ENCODE data around the gene POTEJ. TPM values are rescaled to one million over a fixed set of nuclear protein-coding genes. Genes with fewer than 3 reads are reported as not detected.
"Not testable (repeated sequence)": the region's sequence is repeated elsewhere in the genome, so short reads cannot be mapped to it uniquely, and the experiment has no call there.

Gene POTEJ
- total and polyA plus RNA-seq, 9 donors, result 0.11 to 0.12 TPM; not detected in 7

- H3K4me3 ChIP-seq, result not testable (repeated sequence)
Observed at GRCh38 chr2:130693474-130693873, 82.2 kb downstream of the POTEJ start.

GRCh38 chr2:130703250-130703649, 92.0 kb downstream of the POTEJ start:
- H3K36me3 ChIP-seq; DNase-seq; H3K9me3 ChIP-seq; intact Hi-C loops (cut with DNase I); H3K4me3 ChIP-seq; H3K4me1 ChIP-seq (ENCODE audit: insufficient read depth); H3K27ac ChIP-seq; H3K27me3 ChIP-seq: not testable (repeated sequence)
- 82 to 95% (median 84%) methylated on average over 3 of the region's 3 CpGs for WGBS, 3 donors

More at GRCh38 chr2:130693474-130693873, 82.2 kb downstream of the POTEJ start:
- H3K4me1 ChIP-seq (ENCODE audit: insufficient read depth); H3K9me3 ChIP-seq; H3K27ac ChIP-seq; H3K36me3 ChIP-seq; H3K27me3 ChIP-seq; intact Hi-C loops (cut with DNase I): not testable (repeated sequence)
- 1 to 2% (median 1%) methylated on average over 20 to 37 of the region's 37 CpGs for WGBS, 3 donors
- DNase-seq, result peak in 1 of 5 donors; percentile 29

Small RNA genes within 50 kb of the gene (small RNA-seq; reads per million reads assigned to genes)
- not detected for gene RF00017
- not detected for gene RNU6-848P

Other genes starting within 250 kb of the POTEJ start
- gene POTEI, start 102.1 kb upstream of the POTEJ start, total RNA-seq, result under 1 TPM in 4 of 7 donors, not detected in 3; 0.05 to 0.80 (median 0.45) TPM
- gene POTEI, start 102.1 kb upstream of the POTEJ start, polyA plus RNA-seq, result not detected
- under 1 TPM in 1 of 7 donors, not detected in 6; 0.38 TPM for gene CFC1B, start 90.2 kb upstream of the POTEJ start, total RNA-seq
- gene CFC1B, start 90.2 kb upstream of the POTEJ start, polyA plus RNA-seq, result not detected
- gene CFC1, start 11.9 kb upstream of the POTEJ start, total RNA-seq, result under 1 TPM in 1 of 7 donors, not detected in 6; 0.34 TPM
- under 1 TPM in 1 of 2 donors, not detected in 1; 0.07 TPM for gene CFC1, start 11.9 kb upstream of the POTEJ start, polyA plus RNA-seq
- gene GPR148, start 117.6 kb downstream of the POTEJ start, total RNA-seq, result not detected
- gene GPR148, start 117.6 kb downstream of the POTEJ start, polyA plus RNA-seq, result not detected
- gene AMER3, start 144.1 kb downstream of the POTEJ start, total RNA-seq, result not detected
- not detected for gene AMER3, start 144.1 kb downstream of the POTEJ start, polyA plus RNA-seq
- gene ARHGEF4, start 225.5 kb downstream of the POTEJ start, total RNA-seq, result 10 to 100 TPM in 6 of 7 donors, 1 to 10 TPM in 1; 8.6 to 27.4 (median 18.5) TPM
- 10 to 100 TPM in 1 of 2 donors, 1 to 10 TPM in 1; 9.6 to 12.8 TPM for gene ARHGEF4, start 225.5 kb downstream of the POTEJ start, polyA plus RNA-seq